GM10266 (cell line): ENCODE data around the gene PER2.

Source experiments
- DNase-seq: peaks from one replicate; pipeline ENCODE4 v3.0.0; 2012; ENCODE audit errors: extremely low spot score
- CTCF ChIP-seq: IDR thresholded peaks from 2 replicates; pipeline ENCODE4 v1.5.1; 2012; ENCODE audit warnings: mild to moderate bottlenecking, low read depth; ENCODE audit not compliant: control insufficient read depth, insufficient read depth; ENCODE audit errors: missing control alignments

The PER2 gene

DNA sequence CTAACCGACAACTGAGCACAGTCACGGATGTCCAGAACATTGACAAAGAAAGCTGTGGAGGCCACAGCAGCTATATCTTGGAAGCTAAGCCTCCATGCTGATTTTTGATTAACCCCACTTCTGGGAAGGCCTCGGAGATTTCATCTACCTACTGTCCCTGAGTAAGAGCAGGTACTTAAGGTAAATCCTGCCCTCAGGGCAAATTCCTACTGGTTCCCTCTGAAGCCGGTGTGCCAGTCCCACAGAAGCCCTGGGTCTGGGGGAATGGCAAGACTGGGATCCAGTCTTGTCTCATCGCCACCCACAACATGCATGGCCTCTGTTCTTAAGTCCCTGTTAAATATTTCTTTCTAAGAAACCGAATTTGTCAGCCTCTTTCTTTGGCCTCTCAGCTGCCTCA lies 18.7 kb downstream of the PER2 start:
- DNase-seq = no peak
- TF ChIP-seq CTCF = no peak

DNA sequence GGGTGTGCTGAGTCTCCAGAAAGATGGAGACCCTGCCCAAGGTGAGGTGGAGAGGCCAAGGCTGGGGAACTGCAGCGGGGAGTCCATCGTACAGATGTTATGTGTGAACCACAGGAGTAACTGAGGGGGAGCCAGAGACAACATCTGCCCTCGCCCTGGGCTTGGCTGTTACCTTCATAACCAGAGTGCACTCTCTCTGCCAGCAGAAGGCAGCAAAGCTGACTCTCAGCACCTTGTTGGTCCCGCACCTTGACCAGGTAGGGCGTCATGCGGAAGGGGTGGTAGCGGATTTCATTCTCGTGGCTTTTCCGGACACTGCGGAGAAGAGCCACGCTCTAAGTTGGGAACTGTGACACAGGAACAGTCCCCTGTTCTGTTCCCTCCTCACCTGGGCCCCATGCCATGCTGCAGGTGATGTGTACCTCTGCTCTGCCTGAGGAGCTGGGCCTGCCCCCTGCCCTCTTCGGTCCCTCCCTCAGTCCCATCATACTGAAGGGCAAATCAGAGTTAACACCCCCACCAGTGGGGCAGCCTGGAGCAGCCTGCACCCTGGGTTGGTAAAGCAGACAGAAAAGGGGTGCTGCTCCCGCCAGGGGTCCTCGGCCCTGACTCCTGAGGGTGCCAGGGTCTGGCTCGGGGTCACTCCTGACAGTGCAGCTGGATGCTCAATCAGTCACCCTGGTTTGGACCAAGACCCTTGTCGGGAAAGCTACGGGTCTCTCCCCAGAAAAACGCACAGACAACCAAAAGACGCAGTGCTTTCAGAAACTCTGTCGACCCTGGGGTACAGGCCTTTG lies 20.3 kb downstream of the PER2 start:
- TF ChIP-seq CTCF = no peak

DNA sequence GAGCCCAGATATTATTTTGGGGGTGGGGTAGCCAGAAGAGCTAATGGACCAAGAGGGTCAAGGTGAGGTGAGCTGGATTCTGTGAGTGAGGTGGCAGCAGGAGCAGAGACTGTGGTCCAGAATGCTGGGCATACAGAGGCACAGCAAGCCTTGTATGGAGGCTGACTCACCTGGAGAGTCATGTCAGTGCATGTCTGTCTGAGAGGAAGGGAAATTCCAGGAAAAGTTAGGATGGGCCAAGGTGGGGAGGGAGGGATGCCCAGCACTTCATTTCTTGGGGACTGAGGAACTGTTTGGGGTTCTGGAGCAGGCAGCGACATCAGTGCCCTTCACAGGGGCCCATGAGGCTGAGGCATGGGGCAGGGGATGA lies 21.1 kb downstream of the PER2 start:
- TF ChIP-seq CTCF = no peak
- DNase-seq = no peak

More for the DNA sequence above, 20.3 kb downstream of the PER2 start:
- DNase-seq = no peak

DNA sequence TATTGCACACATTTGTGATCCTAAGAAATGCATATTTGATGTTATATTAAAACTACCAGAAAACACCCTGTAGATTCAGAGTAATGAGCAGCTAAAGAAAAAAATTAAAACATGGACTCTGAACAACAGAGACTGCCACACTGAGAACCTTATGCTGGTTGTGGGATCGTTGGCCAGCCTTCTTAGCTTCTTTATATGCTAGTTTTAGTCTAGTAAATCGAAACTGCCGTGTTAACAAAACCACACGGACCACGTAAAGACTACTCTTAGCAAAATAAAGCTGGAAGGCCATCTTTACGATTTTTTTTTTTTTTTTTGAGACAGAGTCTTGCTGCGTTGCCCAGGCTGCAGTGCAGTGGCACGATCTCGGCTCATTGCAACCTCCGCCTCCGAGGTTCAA lies 22.8 kb downstream of the PER2 start:
- no peak for DNase-seq
- TF ChIP-seq CTCF = no peak

DNA sequence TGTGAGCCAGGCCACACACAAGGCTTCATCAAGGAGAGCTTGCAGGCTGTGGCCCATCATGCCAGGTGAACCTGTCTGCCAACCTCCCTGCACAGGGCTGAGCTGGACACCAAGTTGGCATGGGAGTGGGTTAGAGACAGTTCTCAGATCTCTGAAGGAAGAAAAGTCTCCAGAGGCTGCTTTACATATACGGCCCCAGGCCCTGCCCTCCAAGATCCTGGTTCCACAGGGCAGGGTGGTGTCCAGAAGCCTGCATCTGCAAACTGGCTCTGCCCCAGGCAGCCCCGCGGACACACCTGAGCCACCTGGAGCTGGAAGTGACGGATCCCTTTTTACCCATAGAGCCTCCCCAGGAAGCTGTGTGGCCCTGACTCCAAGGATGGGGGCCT lies 24.3 kb downstream of the PER2 start:
- no peak for TF ChIP-seq CTCF

DNA sequence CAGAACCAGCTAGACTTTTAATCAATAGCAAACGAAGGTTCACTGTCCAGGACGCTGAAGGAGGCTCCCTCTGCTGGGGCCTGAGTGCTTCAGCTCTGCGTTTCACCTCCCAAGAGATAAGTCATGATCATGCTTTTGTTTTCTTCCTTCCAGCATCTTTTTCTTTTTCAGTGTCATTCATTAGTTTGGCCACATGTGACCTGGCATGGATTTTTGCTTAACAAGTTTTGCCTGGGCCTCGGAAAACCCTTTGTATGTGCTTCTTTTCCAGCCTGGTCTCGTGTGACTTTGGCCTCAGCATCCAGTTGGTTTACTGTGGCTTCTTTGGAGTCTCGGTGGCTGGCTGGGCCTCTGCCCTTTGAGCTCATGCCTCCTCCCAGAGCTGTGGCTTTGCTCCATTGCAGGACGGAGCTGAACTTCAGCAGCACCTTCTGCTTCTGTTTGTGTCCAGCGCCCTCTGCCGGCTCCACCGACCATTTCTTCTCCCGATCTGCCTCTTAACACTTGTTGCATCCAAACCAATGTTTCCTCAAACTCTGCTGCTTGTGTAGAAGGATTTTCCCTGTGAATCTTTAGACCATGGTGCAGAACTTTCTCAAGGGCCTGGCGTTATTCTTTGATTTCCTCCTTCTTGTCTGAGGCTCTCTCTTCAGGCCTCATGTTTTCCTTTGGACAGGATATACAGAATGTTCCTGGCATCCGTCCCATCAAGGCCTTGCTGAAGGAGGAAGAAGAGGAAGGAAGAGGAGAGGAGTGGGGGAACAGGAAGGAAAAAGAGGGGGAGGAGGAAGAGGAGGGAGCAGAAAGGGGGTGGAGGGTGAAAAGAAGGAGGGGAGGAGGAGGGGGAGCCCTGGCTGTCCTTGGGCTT lies 25.0 kb downstream of the PER2 start:
- peak; percentile 79 for DNase-seq
- peak; percentile 83 for TF ChIP-seq CTCF

More for the DNA sequence above, 24.3 kb downstream of the PER2 start:
- DNase-seq = no peak
